GM18526 (cell line): Measurements from ENCODE around the gene SH2B3.

Experiments used
- POLR2A ChIP-seq: IDR thresholded peaks from 3 replicates; pipeline ENCODE4 v1.6.1; 2011; ENCODE audit not compliant: insufficient read length; ENCODE audit errors: extremely low read depth

SH2B3 gene

GRCh38 chr12:111488798-111489197 is 83.1 kb downstream of the SH2B3 start:
- TF ChIP-seq POLR2A = no peak

- TF ChIP-seq POLR2A = no peak
Measured at GRCh38 chr12:111494676-111495075, 89.0 kb downstream of the SH2B3 start.
